ENCODE results near the gene SPEM3. TPM values are rescaled to one million over a fixed set of nuclear protein-coding genes. Genes with fewer than 3 reads are reported as not detected.
"Not testable (repeated sequence)": the region's sequence is repeated elsewhere in the genome, so short reads cannot be mapped to it uniquely, and the experiment has no call there.

The SPEM3 gene
- total RNA-seq, 1 donor from 2014 or later = not detected

DNA sequence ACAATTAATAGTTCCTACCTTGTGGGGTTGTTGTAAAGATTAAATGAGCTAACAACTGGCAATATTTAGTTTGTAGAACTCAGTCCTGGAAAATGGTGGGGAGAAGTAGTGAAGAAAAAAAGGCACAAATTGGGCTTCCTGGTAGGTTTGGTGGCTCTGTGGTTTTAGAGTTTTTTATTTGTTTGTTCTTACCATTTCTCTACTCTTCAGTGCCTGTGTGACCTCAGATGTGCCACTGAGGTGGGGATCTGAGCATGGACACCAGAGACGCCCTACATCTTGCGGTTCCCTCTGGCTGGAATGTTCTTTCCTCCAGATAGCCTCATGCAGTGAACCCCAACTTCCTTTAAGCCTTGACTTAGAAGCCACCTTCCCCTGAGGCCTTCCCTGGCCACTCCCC lies 43.1 kb downstream of the SPEM3 start:
- no peak for DNase-seq (ENCODE audit: low read depth in 2 of 2)

DNA sequence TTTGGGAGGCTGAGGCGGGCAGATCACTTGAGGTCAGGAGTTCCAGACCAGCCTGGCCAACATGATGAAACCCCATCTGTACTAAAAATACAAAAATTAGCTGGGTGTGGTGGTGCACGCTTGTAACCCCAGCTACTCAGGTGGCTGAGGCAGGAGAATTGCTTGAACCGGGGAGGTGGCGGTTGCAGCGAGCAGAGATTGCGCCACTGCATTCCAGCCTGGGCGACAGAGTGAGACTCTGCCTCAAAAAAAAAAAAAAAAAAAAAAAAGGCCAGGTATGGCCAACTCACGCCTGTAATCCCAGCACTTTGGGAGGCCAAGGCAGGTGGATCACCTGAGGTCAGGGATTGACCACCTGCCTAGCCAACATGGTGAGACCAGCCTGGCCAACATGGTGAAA lies 46.1 kb downstream of the SPEM3 start:
- not testable (repeated sequence) for DNase-seq (ENCODE audit: low read depth in 2 of 2)

DNA sequence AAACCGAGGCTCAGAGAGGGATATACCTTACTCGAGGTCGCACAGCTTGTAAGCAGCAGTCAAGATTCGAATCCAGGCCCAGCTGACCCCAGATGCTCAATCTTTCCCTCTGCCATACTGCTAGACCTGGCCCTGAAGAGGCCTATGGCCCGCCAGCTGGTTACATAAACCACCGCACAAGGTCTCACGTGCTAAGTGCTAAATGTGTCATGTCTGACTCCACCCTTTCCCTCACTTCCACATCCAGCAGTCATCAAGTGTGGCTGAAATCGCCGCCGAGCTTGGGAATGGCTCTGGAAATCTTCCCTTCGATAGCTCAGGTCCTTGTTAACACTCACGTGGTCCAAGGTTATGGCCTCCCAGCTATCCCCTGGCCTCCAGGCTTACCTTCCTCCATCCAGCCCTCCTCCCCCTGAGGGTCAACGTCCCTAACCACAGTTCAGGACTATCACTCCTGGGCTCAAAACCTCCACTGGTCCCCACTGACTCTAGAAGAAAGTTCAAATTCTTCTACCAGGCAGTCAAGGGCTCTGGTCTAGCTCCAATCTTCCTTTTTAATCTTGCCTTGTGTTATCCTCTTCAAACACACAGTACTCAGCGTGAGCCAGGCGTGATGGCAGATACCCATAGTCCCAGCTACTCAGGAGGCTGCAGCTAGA lies 47.2 kb downstream of the SPEM3 start:
- DNase-seq (ENCODE audit: low read depth in 2 of 2) = peak in 1 of 2 donors; percentile 51

DNA sequence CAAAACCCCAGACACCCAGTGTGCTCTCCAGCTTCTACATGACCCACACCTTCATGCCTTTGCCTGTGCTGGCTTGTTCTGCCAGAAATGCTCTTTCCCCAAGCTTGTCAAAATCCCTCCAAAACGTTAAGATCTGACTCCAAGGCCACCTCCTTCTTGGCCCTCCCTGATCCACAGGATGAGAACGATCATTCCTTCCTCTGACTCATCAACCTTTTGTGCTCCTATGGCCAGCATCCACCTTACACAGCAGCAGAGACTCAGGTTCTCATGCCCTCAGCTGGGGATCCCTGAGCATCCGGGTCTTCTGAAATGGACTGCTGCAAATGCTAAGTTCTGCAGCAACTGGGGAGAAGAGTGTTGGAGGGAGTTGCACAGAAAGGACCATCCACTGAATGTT lies 47.8 kb downstream of the SPEM3 start:
- peak in 1 of 2 donors; percentile 67 for DNase-seq (ENCODE audit: low read depth in 2 of 2)

DNA sequence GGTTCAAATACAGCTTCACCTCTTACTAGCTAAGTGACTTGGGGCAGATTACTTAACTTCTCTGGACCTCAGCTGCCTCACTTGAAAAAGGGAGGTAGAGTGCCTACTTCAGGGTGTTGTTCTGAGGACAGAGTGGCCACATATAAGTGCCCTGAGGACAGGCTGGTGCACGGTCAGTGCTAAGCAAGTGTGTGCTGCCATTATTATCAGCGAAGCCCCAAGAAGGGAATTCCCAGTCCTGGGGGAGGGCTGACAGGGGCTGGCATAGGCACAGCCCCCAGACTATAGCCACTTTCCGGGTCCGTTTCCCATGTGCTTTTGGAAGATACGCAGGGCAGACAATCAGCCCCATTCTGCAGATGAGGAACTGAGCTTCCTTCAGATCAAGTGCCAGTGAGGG lies 48.3 kb downstream of the SPEM3 start:
- DNase-seq (ENCODE audit: low read depth in 2 of 2) = no peak

DNA sequence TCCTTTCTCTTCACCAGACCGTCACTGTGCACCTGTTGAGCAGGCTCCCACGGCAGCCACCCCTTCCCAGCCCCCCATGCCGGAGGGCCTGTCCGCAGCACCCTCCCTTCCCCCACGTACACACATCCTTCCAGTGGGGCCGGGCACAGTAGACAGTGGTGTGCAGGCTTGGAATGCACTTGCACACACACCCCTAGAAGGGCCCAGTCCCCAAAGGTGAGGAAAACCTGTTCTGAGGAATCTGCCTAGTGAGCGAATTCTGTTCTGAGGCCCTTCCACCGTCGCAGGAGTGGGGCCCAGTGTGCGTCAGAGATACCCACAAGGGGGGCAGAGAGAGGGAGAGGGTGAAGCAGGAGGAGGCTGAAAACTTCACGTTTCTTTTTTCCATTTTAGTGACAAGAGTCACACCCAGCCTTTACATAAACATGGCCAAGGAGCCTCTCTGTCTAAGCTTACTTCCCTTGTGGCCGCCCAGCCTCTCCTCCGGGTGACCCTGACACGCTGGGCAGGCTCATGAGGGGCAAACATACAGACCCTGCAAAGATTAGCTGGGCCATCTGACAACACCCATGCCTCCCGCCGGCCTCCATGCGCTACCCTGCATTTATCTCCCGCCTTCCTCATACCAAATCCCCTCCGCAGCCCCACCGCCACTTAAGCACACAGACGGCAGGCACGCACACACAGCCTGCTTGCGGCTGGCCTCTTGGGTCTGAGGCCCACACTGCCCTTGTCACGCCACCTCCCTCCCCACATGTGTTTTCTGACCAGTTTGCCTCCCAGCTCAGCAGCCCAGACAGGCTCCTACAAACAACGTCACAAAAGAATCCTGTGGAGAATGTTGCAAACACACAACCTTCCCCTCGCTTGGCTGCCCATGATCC lies 49.0 kb downstream of the SPEM3 start:
- peak in 1 of 2 donors; percentile 22 for DNase-seq (ENCODE audit: low read depth in 2 of 2)

DNA sequence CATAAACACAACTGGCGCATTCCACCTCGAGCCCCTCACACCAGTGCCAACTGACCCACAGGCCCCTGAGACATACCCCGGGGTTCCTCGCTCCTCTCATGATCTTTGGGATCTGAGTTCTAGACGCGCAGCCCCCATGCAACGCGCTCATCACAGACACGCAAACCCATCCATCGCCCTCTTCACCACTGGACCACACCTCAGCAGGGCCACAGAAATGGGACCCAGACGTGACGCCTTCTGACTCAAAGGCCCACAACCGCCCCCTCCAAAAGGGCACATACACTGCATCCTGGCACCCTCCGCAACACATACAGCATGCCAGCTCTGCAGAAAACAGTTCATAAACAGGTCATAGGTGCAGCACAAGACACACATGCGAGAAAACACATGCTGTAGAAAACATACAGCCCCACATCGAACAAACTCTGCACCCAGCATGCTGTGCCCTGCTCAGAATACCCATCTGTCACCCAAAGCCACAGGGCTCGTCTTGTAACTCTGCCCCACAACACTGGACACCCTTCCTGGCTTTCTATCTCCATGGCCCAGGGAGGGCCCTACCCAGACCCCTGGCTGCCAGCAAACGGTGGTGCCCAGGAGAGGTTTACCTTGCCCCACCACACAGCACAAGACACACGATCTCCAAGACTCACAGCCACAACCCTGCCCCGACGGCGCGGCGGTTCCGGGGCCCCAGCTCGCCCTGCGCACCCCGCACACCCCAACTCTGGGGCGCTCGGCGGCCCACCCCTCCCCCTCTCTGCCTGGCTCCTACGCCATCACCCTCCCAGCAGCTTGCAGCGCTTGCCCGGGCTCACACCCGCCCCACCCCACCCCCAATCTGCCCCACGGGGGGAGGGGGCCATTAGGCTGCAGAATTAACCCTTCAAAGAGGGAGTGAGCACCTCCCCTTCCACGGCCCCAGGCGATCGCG lies 49.9 kb downstream of the SPEM3 start:
- peak in 1 of 2 donors; percentile 24 for DNase-seq (ENCODE audit: low read depth in 2 of 2)

DNA sequence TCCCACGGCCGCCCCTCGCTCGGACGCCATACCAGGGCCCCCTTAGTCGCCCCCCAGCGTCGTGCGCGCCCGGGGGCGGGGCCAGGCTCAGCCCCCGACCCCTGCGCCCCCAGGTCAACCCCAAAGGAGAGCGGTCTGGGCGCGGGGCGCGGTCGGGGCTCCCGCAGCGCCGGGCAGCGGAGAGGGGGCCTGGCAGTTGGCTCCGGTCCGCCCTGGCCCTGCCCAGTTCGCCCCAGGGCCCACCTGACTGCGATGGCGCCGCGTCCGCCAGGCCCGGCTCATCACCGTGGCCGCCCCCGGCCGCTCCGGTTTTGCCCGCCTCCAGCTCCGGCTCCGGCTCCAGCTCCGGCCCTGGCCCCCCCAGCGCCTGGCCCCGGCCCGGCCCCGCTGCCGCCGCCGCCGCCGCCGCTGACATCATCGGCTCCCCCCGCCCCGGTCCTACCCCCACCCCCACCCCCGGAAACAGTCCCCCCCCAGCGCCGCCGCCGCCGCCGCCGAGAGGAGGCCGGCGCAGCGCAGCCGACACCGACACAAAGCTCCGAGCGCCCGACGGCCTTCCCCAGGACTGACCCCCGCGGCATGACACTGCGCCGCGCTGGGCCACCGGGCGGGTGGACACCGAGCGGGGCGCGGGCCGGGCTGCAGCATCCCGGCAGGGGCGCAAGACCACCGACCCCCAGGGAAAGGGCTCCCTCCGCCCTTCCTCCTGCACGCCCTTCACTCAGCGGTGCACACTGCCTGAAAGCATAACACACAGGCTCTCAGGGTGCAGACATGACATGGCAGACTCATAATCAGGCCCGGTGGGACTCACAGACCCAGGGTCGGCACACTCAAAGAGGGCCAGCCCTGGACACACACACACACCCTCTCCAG lies 50.8 kb downstream of the SPEM3 start, which contains the start of gene ZBTB4:
TSS of gene ZBTB4 (minus strand) at position 419 of the 876 bp plus-strand sequence. CDS start 12,830 bp downstream, outside the sequence.
- peak in 1 of 2 donors; percentile 53 for DNase-seq (ENCODE audit: low read depth in 2 of 2)

DNA sequence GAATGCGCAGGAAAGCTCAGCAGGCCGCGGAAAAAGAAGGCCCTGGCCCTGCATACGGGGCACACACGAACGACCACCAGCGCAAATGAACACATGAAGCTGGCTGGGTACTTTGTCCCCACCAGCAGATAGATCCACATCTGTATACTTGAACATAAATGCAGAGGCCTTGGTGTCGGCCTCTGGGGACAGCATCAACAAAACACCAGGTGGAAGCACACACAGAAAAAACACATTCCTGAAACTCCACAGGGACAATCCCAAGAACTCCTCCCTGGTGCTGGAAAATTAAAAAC lies 51.4 kb downstream of the SPEM3 start:
- no peak for DNase-seq (ENCODE audit: low read depth in 2 of 2)

DNA sequence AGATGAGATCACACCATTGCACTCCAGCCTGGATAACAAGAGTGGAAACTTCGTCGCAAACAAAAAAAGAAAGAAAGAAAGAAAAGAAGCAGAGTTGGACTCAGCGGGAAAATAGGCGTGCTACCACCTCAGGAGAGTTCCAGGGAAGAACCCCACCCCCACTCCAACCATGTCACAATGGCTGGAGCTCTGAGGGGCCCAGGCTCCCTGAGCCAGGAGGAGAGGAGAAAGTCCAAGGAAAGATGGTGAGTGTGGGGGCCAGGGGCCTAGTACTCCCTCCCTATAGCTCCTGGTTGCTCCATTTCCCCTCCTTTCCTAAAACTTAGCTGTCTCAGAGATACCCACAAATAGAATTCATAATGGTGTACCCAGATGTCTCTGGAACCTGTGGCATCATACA lies 52.6 kb downstream of the SPEM3 start, which contains the start of gene SLC35G6:
TSS of gene SLC35G6 (plus strand) at position 172 of the 400 bp plus-strand sequence. CDS start at position 243, 71 bp downstream.
- not testable (repeated sequence) for DNase-seq (ENCODE audit: low read depth in 2 of 2)

DNA sequence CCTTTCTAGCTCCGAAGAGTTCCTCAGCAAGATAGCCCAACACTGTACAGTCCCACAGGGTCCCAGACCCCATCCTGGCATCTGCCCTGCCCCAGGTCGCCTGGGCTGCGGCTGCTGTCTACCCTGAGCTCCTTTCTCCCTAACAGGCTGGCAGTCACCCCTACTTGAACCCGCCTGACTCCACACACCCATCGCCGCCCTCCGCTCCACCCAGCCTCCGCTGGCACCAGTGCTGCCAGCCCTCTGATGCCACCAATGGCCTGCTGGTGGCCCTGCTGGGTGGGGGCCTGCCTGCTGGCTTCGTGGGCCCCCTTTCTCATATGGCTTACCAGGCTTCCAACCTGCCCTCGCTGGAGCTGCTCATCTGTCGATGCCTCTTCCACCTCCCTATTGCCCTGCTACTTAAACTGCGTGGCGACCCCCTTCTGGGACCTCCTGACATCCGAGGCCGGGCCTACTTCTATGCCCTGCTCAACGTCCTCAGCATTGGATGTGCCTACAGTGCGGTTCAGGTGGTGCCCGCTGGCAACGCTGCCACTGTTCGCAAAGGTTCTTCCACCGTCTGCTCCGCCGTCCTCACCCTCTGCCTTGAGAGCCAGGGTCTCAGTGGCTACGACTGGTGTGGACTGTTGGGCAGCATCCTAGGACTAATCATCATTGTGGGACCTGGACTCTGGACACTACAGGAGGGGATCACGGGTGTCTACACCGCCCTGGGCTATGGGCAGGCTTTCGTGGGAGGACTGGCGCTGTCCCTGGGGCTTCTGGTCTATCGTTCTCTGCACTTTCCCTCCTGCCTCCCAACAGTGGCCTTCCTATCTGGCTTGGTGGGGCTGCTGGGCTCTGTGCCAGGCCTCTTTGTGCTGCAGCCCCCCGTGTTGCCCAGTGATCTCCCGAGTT lies 53.4 kb downstream of the SPEM3 start:
- not testable (repeated sequence) for DNase-seq (ENCODE audit: low read depth in 2 of 2)

Other genes with a start within 250 kb of the SPEM3 start
- gene ASGR1, start 249.5 kb upstream of the SPEM3 start, total RNA-seq = 14.8 and 26.2 TPM in 2 replicates
- gene DLG4, start 209.0 kb upstream of the SPEM3 start, total RNA-seq = 5.3 and 11.4 TPM in 2 replicates
- gene ACADVL, start 208.9 kb upstream of the SPEM3 start, total RNA-seq = 219 and 341 TPM in 2 replicates
- gene DVL2, start 194.3 kb upstream of the SPEM3 start, total RNA-seq = 28.6 and 37.0 TPM in 2 replicates
- 29.7 and 45.6 TPM in 2 replicates for gene PHF23, start 189.4 kb upstream of the SPEM3 start, total RNA-seq
- 92.6 and 197 TPM in 2 replicates for gene GABARAP, start 186.4 kb upstream of the SPEM3 start, total RNA-seq
- 25.9 and 35.5 TPM in 2 replicates for gene CTDNEP1, start 177.1 kb upstream of the SPEM3 start, total RNA-seq
- gene ELP5, start 176.6 kb upstream of the SPEM3 start, total RNA-seq = 31.8 and 34.6 TPM in 2 replicates
- 1.0 and 2.7 TPM in 2 replicates for gene CLDN7, start 166.4 kb upstream of the SPEM3 start, total RNA-seq
- gene SLC2A4, start 147.1 kb upstream of the SPEM3 start, total RNA-seq = 0.76 and 0.90 TPM in 2 replicates
- gene YBX2, start 134.2 kb upstream of the SPEM3 start, total RNA-seq = 0.25 and 0.26 TPM in 2 replicates
- 540 and 622 TPM in 2 replicates for gene EIF5A, start 121.2 kb upstream of the SPEM3 start, total RNA-seq
- 19.1 and 28.3 TPM in 2 replicates for gene GPS2, start 113.5 kb upstream of the SPEM3 start, total RNA-seq
- 9.1 and 15.0 TPM in 2 replicates for gene NEURL4, start 99.5 kb upstream of the SPEM3 start, total RNA-seq
- 0.26 and 1.0 TPM in 2 replicates for gene ACAP1, start 92.3 kb upstream of the SPEM3 start, total RNA-seq
- gene KCTD11, start 76.7 kb upstream of the SPEM3 start, total RNA-seq = 2.3 and 3.4 TPM in 2 replicates
- not detected in 2 replicates for gene TMEM95, start 73.7 kb upstream of the SPEM3 start, total RNA-seq
- 2.1 and 2.3 TPM in 2 replicates for gene TNK1, start 47.8 kb upstream of the SPEM3 start, total RNA-seq
- gene PLSCR3, start 34.3 kb upstream of the SPEM3 start, total RNA-seq = 13.5 and 34.0 TPM in 2 replicates
- gene TMEM256, start 24.8 kb upstream of the SPEM3 start, total RNA-seq = 127 and 212 TPM in 2 replicates
- gene NLGN2, start 21.0 kb upstream of the SPEM3 start, total RNA-seq = 1.4 and 3.0 TPM in 2 replicates
- not detected in 2 replicates for gene SPEM1, start 8.5 kb upstream of the SPEM3 start, total RNA-seq
- not detected in 2 replicates for gene SPEM2, start 3.2 kb upstream of the SPEM3 start, total RNA-seq
- 6.8 and 10.1 TPM in 2 replicates for gene TMEM102, start 6.6 kb downstream of the SPEM3 start, total RNA-seq
- 0.13 and 0.38 TPM in 2 replicates for gene FGF11, start 10.7 kb downstream of the SPEM3 start, total RNA-seq
- gene CHRNB1, start 16.2 kb downstream of the SPEM3 start, total RNA-seq = 7.2 and 10.0 TPM in 2 replicates
- gene ZBTB4, start 50.8 kb downstream of the SPEM3 start, total RNA-seq = 6.7 and 11.3 TPM in 2 replicates
- gene SLC35G6, start 52.6 kb downstream of the SPEM3 start, total RNA-seq = not detected in 2 replicates
- 56.5 and 87.0 TPM in 2 replicates for gene POLR2A, start 55.5 kb downstream of the SPEM3 start, total RNA-seq
- 4.7 and 9.4 TPM in 2 replicates for gene TNFSF12, start 120.2 kb downstream of the SPEM3 start, total RNA-seq
- gene TNFSF13, start 129.9 kb downstream of the SPEM3 start, total RNA-seq = 0.25 and 0.26 TPM in 2 replicates
- 61.2 and 74.1 TPM in 2 replicates for gene SENP3, start 133.1 kb downstream of the SPEM3 start, total RNA-seq
- gene CD68, start 150.8 kb downstream of the SPEM3 start, total RNA-seq = 0.77 and 1.5 TPM in 2 replicates
- 70.0 and 98.1 TPM in 2 replicates for gene MPDU1, start 155.0 kb downstream of the SPEM3 start, total RNA-seq
- 0.13 TPM in 2 replicates for gene SOX15, start 161.2 kb downstream of the SPEM3 start, total RNA-seq
- 29.4 and 35.4 TPM in 2 replicates for gene FXR2, start 186.0 kb downstream of the SPEM3 start, total RNA-seq
- 27.6 and 37.3 TPM in 2 replicates for gene SAT2, start 199.0 kb downstream of the SPEM3 start, total RNA-seq
- 0.13 TPM in 1 of 2 replicates, not detected in the other for gene SHBG, start 201.3 kb downstream of the SPEM3 start, total RNA-seq
- gene ATP1B2, start 222.1 kb downstream of the SPEM3 start, total RNA-seq = not detected in 2 replicates